ENCODE measurements around the gene CD72.

The CD72 gene

GRCh38 chr9:35657546-35658136 is 39.4 kb upstream of the CD72 start, which contains the start of gene RMRP (continued):
- TF ChIP-seq ZBTB8A (tag by site-specific recombination; IDR thresholded peaks at IDR 0.05) = peak; percentile 83
- TF ChIP-seq ZNF169 (tag by site-specific recombination; IDR thresholded peaks at IDR 0.05) = no peak
- no peak for TF ChIP-seq ZNF248 (tag by site-specific recombination; IDR thresholded peaks at IDR 0.05)
- no peak for TF ChIP-seq ZNF830 (tag by site-specific recombination; IDR thresholded peaks at IDR 0.05; ENCODE audit: low read depth)
- no peak for TF ChIP-seq ZNF280D (tag by site-specific recombination; IDR thresholded peaks at IDR 0.05)
- peak; percentile 68 for TF ChIP-seq ZNF596 (tag by site-specific recombination; IDR thresholded peaks at IDR 0.05)
- TF ChIP-seq ZBTB21 (tag by site-specific recombination; IDR thresholded peaks at IDR 0.05) = peak; percentile 86
- TF ChIP-seq ZNF776 (tag by site-specific recombination; IDR thresholded peaks at IDR 0.05; ENCODE audit: borderline replicate concordance) = no peak
- TF ChIP-seq ZSCAN18 (tag by site-specific recombination; IDR thresholded peaks at IDR 0.05) = peak; percentile 86; the same call in 1 of the 2 replicates
- no peak for TF ChIP-seq ZNF529 (tag by site-specific recombination; IDR thresholded peaks at IDR 0.05; ENCODE audit: insufficient replicate concordance)
- TF ChIP-seq ZNF366 (tag by site-specific recombination; conservative IDR thresholded peaks at IDR 0.05) = peak; percentile 54; the same call in 1 of the 2 replicates
- TF ChIP-seq ZNF449 (tag by site-specific recombination; IDR thresholded peaks at IDR 0.05) = peak; percentile 8; the same call in 1 of the 2 replicates
- no peak for TF ChIP-seq ZSCAN4 (tag by site-specific recombination; IDR thresholded peaks at IDR 0.05)
- peak; percentile 98 for TF ChIP-seq ZEB2 (tag by site-specific recombination; IDR thresholded peaks at IDR 0.05)
- TF ChIP-seq ZNF132 (tag by site-specific recombination; IDR thresholded peaks at IDR 0.05; ENCODE audit: borderline replicate concordance) = no peak
- no peak for TF ChIP-seq ZNF626 (tag by site-specific recombination; IDR thresholded peaks at IDR 0.05)
- TF ChIP-seq AEBP2 (tag by site-specific recombination; IDR thresholded peaks at IDR 0.05; ENCODE audit: borderline replicate concordance) = no peak
- peak; percentile 51 for TF ChIP-seq WT1 (tag by site-specific recombination; IDR thresholded peaks at IDR 0.05)
- TF ChIP-seq ZNF10 (tag by site-specific recombination; IDR thresholded peaks at IDR 0.05) = 0 out of 2 replicates have a peak, but pooled peaks have one; percentile 62
- peak; percentile 83 for TF ChIP-seq ZNF792 (tag by site-specific recombination; IDR thresholded peaks at IDR 0.05)
- no peak for TF ChIP-seq ZNF514 (tag by site-specific recombination; IDR thresholded peaks at IDR 0.05)
- no peak for TF ChIP-seq ZBTB49 (tag by site-specific recombination; IDR thresholded peaks at IDR 0.05; ENCODE audit: low read depth)
- no peak for TF ChIP-seq ZNF148 (tag by site-specific recombination; IDR thresholded peaks at IDR 0.05; ENCODE audit: borderline replicate concordance)

All from HEK293 (cell line).